HG03280 (cell line): ENCODE measurements around the gene MAP2K2.
A peak's percentile ranks its signal among the peaks of the same experiment; 100 is the strongest.

Experiments used
- ATAC-seq: cut with Tn5 transposase; IDR thresholded peaks from one replicate; pipeline ENCODE4 v1.9.1; 2021; ENCODE audit warnings: mild to moderate bottlenecking, moderate library complexity; ENCODE audit not compliant: unreplicated experiment

MAP2K2 gene

DNA sequence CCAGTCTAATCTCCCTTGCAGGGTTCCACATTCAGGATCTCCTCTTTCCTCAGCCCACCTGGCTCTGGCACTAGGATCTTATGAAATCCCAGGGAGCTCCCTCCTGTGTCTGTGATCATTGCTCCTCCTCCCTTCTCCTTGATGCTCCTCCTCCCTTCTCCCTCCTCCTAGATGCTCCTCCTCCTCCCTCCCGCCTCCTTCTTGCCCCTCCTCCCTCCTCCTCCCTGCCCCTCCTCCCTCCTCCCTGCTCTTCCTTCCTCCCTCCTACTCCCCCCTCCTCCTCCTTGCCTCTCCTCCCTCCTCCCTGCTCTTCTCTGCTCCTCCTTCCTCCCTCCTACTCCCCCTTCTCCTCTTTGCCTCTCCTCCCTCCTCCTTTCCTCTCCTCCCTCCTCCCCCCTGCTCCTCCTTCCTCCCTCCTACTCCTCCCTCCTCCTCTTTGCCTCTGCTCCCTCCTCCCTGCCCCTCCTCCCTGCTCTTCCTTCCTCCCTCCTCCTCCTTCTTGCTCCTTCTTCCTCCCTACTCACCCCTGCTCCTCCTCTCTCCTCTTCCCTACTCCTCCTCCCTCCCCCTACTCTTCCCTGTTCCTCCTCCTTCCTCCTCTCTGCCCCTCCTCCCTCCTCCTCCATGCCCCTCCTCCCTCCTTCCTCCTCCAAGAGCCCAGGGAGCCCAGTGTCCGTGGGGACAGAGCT is 42.3 kb downstream of the MAP2K2 start:
- no peak for ATAC-seq

GRCh38 chr19:4080473-4080872 is 43.4 kb downstream of the MAP2K2 start:
- no peak for ATAC-seq

GRCh38 chr19:4077800-4078684 is 45.9 kb downstream of the MAP2K2 start:
- no peak for ATAC-seq

DNA sequence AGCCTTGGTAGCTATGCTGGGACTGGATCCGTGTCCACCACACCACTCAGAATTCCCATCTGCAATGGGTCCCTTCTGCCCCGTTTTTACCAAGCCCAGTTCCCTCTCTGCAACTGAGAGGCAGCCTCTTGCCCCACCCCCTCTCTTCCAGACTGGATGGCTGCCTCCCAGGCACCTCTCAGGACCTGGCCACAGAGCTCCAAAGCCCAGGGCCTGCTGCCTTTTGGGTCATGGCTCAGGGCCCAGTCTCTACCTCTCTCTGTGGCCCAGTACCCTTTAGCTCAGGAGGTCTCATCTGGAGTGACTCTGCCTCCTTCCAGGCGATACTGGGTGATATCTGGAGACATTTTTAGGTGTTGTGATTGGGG is 46.9 kb downstream of the MAP2K2 start:
- ATAC-seq = no peak

GRCh38 chr19:4075373-4075772 is 48.5 kb downstream of the MAP2K2 start:
- ATAC-seq = no peak

DNA sequence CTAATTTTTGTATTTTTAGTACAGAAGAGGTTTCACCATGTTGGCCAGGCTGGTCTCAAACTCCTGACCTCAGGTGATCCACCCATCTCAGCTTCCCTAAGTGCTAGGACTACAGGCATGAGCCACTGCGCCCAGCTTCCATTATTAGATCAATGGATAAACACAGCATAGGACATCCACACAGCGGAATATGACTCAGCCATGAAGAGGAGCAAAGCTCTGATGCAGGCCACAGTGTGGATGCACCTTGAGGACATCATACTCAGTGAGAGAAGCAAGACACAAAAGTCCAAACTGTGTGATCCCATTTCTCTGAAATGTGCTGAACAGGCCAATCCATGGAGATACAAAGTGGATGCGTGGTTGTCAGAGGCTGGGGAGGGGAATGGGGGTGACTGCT is 52.3 kb downstream of the MAP2K2 start:
- ATAC-seq = no peak

DNA sequence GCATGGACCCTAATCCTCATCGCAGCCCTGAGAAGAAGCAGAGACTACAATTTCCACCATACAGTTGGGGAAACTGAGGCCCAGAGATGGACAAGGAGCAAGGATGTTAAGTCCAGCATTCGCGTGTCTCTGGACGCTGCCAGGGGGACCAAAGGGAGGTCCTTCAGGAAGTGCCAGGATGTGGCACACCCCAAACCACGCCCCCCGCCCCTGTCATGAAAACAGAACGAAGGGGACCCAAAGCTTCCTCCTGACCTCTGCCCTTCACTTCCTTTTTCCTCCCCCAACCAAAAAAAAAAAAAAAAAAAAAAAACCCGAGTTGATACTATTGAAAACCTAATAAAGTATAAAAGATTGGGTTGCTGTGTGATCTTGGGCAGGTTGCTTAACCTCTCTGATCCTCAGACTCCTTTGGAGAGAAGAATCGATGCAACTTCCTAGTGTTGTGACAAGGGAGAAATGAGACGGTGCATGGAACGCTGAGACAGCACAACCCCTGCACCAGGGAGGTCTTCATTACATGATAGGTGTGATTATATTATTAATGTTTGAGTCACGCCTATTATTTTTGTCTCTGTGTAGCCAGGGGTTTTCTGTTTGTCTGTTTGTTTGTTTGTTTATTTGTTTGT is 54.5 kb downstream of the MAP2K2 start:
- ATAC-seq = no peak

- ATAC-seq = no peak
Observed at GRCh38 chr19:4068047-4068966, 55.6 kb downstream of the MAP2K2 start.

GRCh38 chr19:4067396-4068046 is 56.4 kb downstream of the MAP2K2 start:
- ATAC-seq = no peak

- no peak for ATAC-seq
Observed at GRCh38 chr19:4066682-4067395, 57.1 kb downstream of the MAP2K2 start, which contains the start of gene ZBTB7A. Gene ZBTB7A, minus strand, starts transcription at chr19:4066899. Its CDS starts 11,667 bp downstream, at chr19:4055232.

DNA sequence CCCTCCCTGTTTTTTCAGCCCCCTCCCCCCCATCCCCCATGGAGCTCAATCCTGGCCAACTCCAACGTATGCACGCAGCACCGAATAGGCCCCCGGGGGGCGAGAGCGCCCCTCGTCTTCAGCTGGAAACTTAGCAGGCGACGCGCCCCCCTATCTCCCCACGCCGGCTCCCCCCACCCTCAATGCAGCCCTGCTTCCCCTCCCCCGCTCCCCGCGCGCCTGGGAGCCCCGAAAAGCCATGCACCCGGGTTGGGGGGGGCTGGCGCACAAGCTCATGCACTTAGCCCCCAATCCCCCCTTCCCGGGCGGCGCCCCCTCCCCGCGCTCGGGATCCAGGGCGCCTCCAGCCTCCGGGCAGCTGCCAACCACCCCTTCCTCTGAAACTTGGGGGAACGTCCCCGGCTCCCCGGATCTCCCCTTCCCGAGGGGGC is 57.7 kb downstream of the MAP2K2 start:
- ATAC-seq = no peak

GRCh38 chr19:4065430-4066175 is 58.3 kb downstream of the MAP2K2 start:
- ATAC-seq = peak; percentile 77

DNA sequence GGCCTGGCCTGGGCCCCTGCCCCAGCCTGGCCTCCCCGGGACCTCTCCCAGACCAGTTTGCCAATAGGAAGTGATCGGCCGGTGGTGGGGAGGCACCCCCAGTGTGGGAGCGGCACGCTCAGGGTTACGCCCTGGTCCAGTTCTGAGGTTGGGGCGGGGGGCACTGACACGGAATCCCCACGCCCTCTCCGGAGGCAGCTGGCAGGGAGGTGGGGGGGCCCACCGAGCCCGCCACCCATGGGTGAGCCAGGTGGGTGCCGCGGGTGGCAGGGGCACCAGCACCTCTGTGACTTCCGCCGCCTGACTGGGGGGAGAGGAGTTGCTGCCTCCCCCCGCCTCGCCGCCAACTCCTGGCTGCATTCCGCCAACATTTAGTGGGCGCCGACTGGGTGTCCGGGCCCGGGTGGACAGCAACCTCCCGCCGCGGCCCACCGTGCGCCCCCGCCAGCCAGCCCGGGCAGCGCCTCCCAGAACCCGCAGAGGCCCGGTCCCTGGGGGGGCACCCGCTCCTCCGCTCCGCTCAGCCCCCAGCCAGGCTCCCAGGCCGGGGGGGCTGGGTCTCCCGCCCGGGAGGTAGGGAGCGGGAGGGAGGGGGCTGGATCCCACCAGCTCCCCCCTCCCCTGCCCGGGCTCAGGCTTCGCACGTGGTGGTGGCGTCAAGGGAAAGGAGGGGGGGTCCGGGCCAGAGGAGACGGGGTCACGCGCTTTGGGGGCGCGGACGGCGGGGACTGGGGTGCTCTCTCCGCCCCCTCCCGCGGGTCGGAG is 59.2 kb downstream of the MAP2K2 start:
- peak; percentile 1 for ATAC-seq

- ATAC-seq = no peak
Observed at GRCh38 chr19:4064149-4064495, 59.8 kb downstream of the MAP2K2 start.

- ATAC-seq = no peak
Observed at GRCh38 chr19:4063369-4064148, 60.4 kb downstream of the MAP2K2 start.

GRCh38 chr19:4062419-4063368 is 61.2 kb downstream of the MAP2K2 start:
- ATAC-seq = no peak
